GM12801 (cell line): ENCODE data around the gene GAB1.

Experiments
- CTCF ChIP-seq: IDR thresholded peaks from one replicate; pipeline ENCODE4 v1.5.1; 2011; ENCODE audit warnings: control low read depth; ENCODE audit not compliant: insufficient read length; ENCODE audit errors: extremely low read depth

The GAB1 gene

GRCh38 chr4:143407474-143407873 is 70.8 kb downstream of the GAB1 start:
- no peak for TF ChIP-seq CTCF

GRCh38 chr4:143407888-143408287 is 71.2 kb downstream of the GAB1 start:
- no peak for TF ChIP-seq CTCF

GRCh38 chr4:143410015-143410414 is 73.3 kb downstream of the GAB1 start:
- no peak for TF ChIP-seq CTCF

- no peak for TF ChIP-seq CTCF
Measured at GRCh38 chr4:143411527-143412419, 75.1 kb downstream of the GAB1 start.

- TF ChIP-seq CTCF = no peak
Measured at GRCh38 chr4:143412420-143412758, 75.7 kb downstream of the GAB1 start.

GRCh38 chr4:143417679-143418403 is 81.2 kb downstream of the GAB1 start:
- TF ChIP-seq CTCF = no peak

GRCh38 chr4:143420227-143420626 is 83.6 kb downstream of the GAB1 start:
- no peak for TF ChIP-seq CTCF
